HG02981 (cell line): Measurements from ENCODE around the gene CCDC85A.
"Not testable (repeated sequence)": the region's sequence is repeated elsewhere in the genome, so short reads cannot be mapped to it uniquely, and the experiment has no call there.

Source experiments
- ATAC-seq: cut with Tn5 transposase; IDR thresholded peaks from one replicate; pipeline ENCODE4 v1.9.1; 2021; ENCODE audit warnings: mild to moderate bottlenecking, moderate library complexity; ENCODE audit not compliant: unreplicated experiment

The CCDC85A gene

GRCh38 chr2:56183643-56184499 lies at the start of gene CCDC85A:
Gene CCDC85A, plus strand, starts transcription at chr2:56183990. Its CDS starts 635 bp downstream, at chr2:56184625.
- ATAC-seq, result peak; percentile 94

- ATAC-seq, result no peak
These were observed 48.9 kb upstream of the CCDC85A start for GRCh38 chr2:56134861-56135260.

- not testable (repeated sequence) for ATAC-seq
These were observed 41.2 kb upstream of the CCDC85A start for GRCh38 chr2:56142497-56143061.

- ATAC-seq, result no peak
These were observed 35.9 kb upstream of the CCDC85A start for GRCh38 chr2:56147907-56148306.

- no peak for ATAC-seq
These were observed 35.0 kb upstream of the CCDC85A start for GRCh38 chr2:56148825-56149224.

GRCh38 chr2:56151841-56152240 lies 31.9 kb upstream of the CCDC85A start:
- ATAC-seq, result no peak

GRCh38 chr2:56155188-56155587 lies 28.6 kb upstream of the CCDC85A start:
- no peak for ATAC-seq

- ATAC-seq, result not testable (repeated sequence)
These were observed 23.9 kb upstream of the CCDC85A start for GRCh38 chr2:56159875-56160274.

- no peak for ATAC-seq
These were observed 15.9 kb upstream of the CCDC85A start for GRCh38 chr2:56167616-56168562.

GRCh38 chr2:56169521-56169920 lies 14.3 kb upstream of the CCDC85A start:
- ATAC-seq, result no peak

- no peak for ATAC-seq
These were observed 13.3 kb upstream of the CCDC85A start for GRCh38 chr2:56170504-56170903.

- ATAC-seq, result no peak
These were observed 12.8 kb upstream of the CCDC85A start for GRCh38 chr2:56170988-56171387.

GRCh38 chr2:56175779-56176178 lies 8.0 kb upstream of the CCDC85A start:
- ATAC-seq, result no peak

GRCh38 chr2:56177420-56178220 lies 6.2 kb upstream of the CCDC85A start:
- ATAC-seq, result peak; percentile 61

- ATAC-seq, result no peak
These were observed 3.9 kb upstream of the CCDC85A start for GRCh38 chr2:56179931-56180330.

GRCh38 chr2:56182420-56182819 lies 1.4 kb upstream of the CCDC85A start:
- no peak for ATAC-seq

- no peak for ATAC-seq
These were observed 766 bp downstream of the CCDC85A start for GRCh38 chr2:56184500-56185011.

GRCh38 chr2:56185101-56185581 lies 1.4 kb downstream of the CCDC85A start:
- ATAC-seq, result no peak

GRCh38 chr2:56185582-56186046 lies 1.8 kb downstream of the CCDC85A start:
- no peak for ATAC-seq

- ATAC-seq, result no peak
These were observed 7.8 kb downstream of the CCDC85A start for GRCh38 chr2:56191617-56192016.
